ENCODE measurements around the gene RNF208. TPM values are rescaled to one million over a fixed set of nuclear protein-coding genes. Genes with fewer than 3 reads are reported as not detected.

RNF208 gene
- polyA plus RNA-seq, 1 donor from 2014 or later = 1.5 TPM

DNA sequence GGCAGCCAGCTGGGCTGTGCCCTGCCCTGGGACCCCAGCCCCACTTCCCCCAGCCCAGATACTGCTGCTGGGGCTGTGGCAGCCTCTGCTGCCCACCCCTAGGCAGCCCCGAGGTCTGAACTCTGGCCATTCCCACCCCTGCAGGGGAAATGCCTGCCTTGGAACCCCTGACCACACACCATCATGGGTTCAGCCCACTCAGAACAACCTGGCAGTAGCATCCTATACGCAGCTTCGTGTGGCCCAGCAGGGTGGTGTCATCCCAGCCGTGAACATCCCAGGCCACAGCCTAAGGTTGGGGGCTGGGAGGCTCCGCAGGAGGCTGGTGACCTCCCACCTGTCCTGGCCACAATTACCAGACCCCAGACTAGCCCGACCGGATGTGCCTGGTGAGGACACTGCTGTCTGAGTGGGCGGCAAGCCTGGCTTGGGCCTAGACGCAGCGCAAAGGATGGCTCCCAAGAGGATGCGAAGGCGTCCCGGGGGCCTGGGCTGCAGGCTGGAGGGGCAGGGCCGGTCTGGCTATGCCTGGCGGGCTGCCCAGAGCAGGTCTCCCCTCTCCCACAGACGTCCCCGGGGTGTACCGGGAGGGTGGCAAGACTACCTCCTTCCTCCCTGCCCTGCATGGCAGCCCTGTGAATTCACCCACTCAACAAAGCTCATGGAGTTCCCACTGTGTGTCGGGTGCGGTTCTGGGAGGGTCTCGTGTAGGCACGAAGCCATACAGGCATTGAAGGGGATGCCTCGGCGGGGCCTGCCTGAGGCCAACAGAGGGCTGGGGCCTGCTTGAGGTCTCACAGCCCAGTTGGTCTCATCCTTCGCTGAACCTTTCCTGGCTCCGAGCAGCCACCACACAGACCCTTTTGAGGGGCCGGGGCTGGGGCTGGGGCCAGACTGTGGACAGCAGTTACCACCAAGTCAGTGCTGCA, 7.2 kb upstream of the RNF208 start:
- no peaks in the 10 kb centered on the region for H3F3A ChIP-seq (ENCODE audit: insufficient read depth, low read length, poor library complexity, severe bottlenecking)
- TF ChIP-seq TAF1 (IDR thresholded peaks at IDR 0.05; ENCODE audit: low read depth) = no peak
- TF ChIP-seq POLR2AphosphoS5 (IDR thresholded peaks at IDR 0.05) = no peak
- TF ChIP-seq, protein P1, sequence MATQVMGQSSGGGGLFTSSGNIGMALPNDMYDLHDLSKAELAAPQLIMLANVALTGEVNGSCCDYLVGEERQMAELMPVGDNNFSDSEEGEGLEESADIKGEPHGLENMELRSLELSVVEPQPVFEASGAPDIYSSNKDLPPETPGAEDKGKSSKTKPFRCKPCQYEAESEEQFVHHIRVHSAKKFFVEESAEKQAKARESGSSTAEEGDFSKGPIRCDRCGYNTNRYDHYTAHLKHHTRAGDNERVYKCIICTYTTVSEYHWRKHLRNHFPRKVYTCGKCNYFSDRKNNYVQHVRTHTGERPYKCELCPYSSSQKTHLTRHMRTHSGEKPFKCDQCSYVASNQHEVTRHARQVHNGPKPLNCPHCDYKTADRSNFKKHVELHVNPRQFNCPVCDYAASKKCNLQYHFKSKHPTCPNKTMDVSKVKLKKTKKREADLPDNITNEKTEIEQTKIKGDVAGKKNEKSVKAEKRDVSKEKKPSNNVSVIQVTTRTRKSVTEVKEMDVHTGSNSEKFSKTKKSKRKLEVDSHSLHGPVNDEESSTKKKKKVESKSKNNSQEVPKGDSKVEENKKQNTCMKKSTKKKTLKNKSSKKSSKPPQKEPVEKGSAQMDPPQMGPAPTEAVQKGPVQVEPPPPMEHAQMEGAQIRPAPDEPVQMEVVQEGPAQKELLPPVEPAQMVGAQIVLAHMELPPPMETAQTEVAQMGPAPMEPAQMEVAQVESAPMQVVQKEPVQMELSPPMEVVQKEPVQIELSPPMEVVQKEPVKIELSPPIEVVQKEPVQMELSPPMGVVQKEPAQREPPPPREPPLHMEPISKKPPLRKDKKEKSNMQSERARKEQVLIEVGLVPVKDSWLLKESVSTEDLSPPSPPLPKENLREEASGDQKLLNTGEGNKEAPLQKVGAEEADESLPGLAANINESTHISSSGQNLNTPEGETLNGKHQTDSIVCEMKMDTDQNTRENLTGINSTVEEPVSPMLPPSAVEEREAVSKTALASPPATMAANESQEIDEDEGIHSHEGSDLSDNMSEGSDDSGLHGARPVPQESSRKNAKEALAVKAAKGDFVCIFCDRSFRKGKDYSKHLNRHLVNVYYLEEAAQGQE (IDR thresholded peaks at IDR 0.05; ENCODE audit: borderline replicate concordance) = no peak
- TF ChIP-seq, protein P2, sequence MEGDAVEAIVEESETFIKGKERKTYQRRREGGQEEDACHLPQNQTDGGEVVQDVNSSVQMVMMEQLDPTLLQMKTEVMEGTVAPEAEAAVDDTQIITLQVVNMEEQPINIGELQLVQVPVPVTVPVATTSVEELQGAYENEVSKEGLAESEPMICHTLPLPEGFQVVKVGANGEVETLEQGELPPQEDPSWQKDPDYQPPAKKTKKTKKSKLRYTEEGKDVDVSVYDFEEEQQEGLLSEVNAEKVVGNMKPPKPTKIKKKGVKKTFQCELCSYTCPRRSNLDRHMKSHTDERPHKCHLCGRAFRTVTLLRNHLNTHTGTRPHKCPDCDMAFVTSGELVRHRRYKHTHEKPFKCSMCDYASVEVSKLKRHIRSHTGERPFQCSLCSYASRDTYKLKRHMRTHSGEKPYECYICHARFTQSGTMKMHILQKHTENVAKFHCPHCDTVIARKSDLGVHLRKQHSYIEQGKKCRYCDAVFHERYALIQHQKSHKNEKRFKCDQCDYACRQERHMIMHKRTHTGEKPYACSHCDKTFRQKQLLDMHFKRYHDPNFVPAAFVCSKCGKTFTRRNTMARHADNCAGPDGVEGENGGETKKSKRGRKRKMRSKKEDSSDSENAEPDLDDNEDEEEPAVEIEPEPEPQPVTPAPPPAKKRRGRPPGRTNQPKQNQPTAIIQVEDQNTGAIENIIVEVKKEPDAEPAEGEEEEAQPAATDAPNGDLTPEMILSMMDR (IDR thresholded peaks at IDR 0.05; ENCODE audit: poor library complexity, severe bottlenecking) = no peak
- no peak for TF ChIP-seq SMC3 (conservative IDR thresholded peaks at IDR 0.05; ENCODE audit: poor library complexity)
- TF ChIP-seq MXI1 (conservative IDR thresholded peaks at IDR 0.05; ENCODE audit: poor library complexity, severe bottlenecking) = no peak
- no peak for TF ChIP-seq EZH2 (IDR thresholded peaks at IDR 0.05; ENCODE audit: borderline replicate concordance, insufficient read depth, low read length, poor library complexity, severe bottlenecking)
- TF ChIP-seq EP300 (conservative IDR thresholded peaks at IDR 0.05; ENCODE audit: poor library complexity, severe bottlenecking) = no peak
- TF ChIP-seq RAD21 (conservative IDR thresholded peaks at IDR 0.05) = no peak

DNA sequence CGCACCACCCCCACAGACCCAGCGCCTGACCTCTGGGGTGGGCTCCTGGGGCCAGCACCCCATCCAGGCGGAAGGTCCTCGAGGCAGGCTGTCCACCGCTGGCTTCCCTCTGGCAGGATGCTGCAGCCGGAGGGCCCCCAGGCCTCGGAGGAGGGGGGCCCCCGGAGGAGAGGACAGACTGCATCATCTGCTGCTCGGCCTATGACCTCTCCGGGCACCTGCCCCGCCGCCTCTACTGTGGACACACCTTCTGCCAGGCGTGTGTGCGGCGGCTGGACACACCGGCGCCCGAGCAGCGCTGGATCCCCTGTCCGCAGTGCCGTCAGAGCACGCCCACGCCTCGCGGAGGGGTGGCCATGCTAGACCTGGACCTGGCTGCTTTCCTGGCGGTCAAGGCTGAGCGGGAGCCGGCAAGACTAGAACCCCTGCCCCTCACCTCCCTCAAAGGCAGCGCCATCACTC, 6.5 kb upstream of the RNF208 start:
- no peak overlapping the region for H3K4me2 ChIP-seq (ENCODE audit: low read length)
- H3K9me2 ChIP-seq (ENCODE audit: insufficient read depth, low read length) = no peaks in the 10 kb centered on the region
- no peaks in the 10 kb centered on the region for H3K27me3 ChIP-seq (ENCODE audit: insufficient read depth, low read depth, low read length)
- H3F3A ChIP-seq (ENCODE audit: insufficient read depth, low read length, poor library complexity, severe bottlenecking) = no peaks in the 10 kb centered on the region
- H3K9me3 ChIP-seq (ENCODE audit: low read length) = no peaks in the 10 kb centered on the region
- no peaks in the 10 kb centered on the region for H3K79me2 ChIP-seq (replicated peaks; ENCODE audit: insufficient read depth, low read length)
- TF ChIP-seq EP300 (conservative IDR thresholded peaks at IDR 0.05; ENCODE audit: poor library complexity, severe bottlenecking) (no peak), RAD21 (conservative IDR thresholded peaks at IDR 0.05) (no peak)
- TF ChIP-seq, protein P1 (IDR thresholded peaks at IDR 0.05; ENCODE audit: borderline replicate concordance) = no peak
- no peaks in the 10 kb centered on the region for H3K36me3 ChIP-seq (ENCODE audit: insufficient read depth, low read length)
- H3K27ac ChIP-seq (ENCODE audit: low read length) = no peak overlapping the region
- H4K20me1 ChIP-seq (ENCODE audit: insufficient read depth) = no peaks in the 10 kb centered on the region
- no peak overlapping the region for H2AFZ ChIP-seq (ENCODE audit: low read depth, low read length)
- no peak overlapping the region for H3K9ac ChIP-seq (ENCODE audit: low read length)
- no peak overlapping the region for H3K4me3 ChIP-seq (ENCODE audit: low read length)

More for the DNA sequence above, 7.2 kb upstream of the RNF208 start:
- Histone ChIP-seq H3K79me2 (replicated peaks; ENCODE audit: insufficient read depth, low read length) (no peaks in the 10 kb centered on the region), H3K27me3 (ENCODE audit: insufficient read depth, low read depth, low read length) (no peaks in the 10 kb centered on the region), H3K4me2 (ENCODE audit: low read length) (no peak overlapping the region), H3K9me3 (ENCODE audit: low read length) (no peaks in the 10 kb centered on the region), H3K9me2 (ENCODE audit: insufficient read depth, low read length) (no peaks in the 10 kb centered on the region), H3K27ac (ENCODE audit: low read length) (no peak overlapping the region), H2AFZ (ENCODE audit: low read depth, low read length) (no peak overlapping the region), H3K36me3 (ENCODE audit: insufficient read depth, low read length) (no peaks in the 10 kb centered on the region), H3K4me3 (ENCODE audit: low read length) (no peak overlapping the region), H3K9ac (ENCODE audit: low read length) (no peak overlapping the region), H4K20me1 (ENCODE audit: insufficient read depth) (no peaks in the 10 kb centered on the region)
